ENCODE data around the gene BAIAP2L2.

The BAIAP2L2 gene

GRCh38 chr22:38077096-38077495 lies 33.4 kb downstream of the BAIAP2L2 start:
- Histone ChIP-seq H3K36me3 (ENCODE audit: control insufficient read depth, low read length) (no peaks in the 10 kb centered on the region), H3K4me1 (ENCODE audit: control insufficient read depth, low read length) (no peaks in the 10 kb centered on the region), H3K4me3 (ENCODE audit: low read length) (no peak overlapping the region), H3K27me3 (ENCODE audit: control insufficient read depth, low read length) (peaks cover 7% of the 10 kb centered on the region), H3K9me3 (ENCODE audit: control insufficient read depth, insufficient read depth, low read length) (no peaks in the 10 kb centered on the region), H3F3A (ENCODE audit: control insufficient read depth, insufficient read depth) (no peaks in the 10 kb centered on the region), H3K4me2 (ENCODE audit: low read length) (no peak overlapping the region), H3K9me2 (replicated peaks; ENCODE audit: control insufficient read depth, low read length) (no peaks in the 10 kb centered on the region), H4K20me1 (ENCODE audit: control insufficient read depth, insufficient read depth, low read depth, low read length) (no peaks in the 10 kb centered on the region), H3K79me2 (ENCODE audit: control insufficient read depth, low read length) (no peaks in the 10 kb centered on the region), H3K27ac (ENCODE audit: low read depth, low read length) (no peak overlapping the region)
- no peak for TF ChIP-seq EZH2phosphoT487 (IDR thresholded peaks at IDR 0.05; ENCODE audit: borderline replicate concordance, low read length)
- TF ChIP-seq, protein P1, sequence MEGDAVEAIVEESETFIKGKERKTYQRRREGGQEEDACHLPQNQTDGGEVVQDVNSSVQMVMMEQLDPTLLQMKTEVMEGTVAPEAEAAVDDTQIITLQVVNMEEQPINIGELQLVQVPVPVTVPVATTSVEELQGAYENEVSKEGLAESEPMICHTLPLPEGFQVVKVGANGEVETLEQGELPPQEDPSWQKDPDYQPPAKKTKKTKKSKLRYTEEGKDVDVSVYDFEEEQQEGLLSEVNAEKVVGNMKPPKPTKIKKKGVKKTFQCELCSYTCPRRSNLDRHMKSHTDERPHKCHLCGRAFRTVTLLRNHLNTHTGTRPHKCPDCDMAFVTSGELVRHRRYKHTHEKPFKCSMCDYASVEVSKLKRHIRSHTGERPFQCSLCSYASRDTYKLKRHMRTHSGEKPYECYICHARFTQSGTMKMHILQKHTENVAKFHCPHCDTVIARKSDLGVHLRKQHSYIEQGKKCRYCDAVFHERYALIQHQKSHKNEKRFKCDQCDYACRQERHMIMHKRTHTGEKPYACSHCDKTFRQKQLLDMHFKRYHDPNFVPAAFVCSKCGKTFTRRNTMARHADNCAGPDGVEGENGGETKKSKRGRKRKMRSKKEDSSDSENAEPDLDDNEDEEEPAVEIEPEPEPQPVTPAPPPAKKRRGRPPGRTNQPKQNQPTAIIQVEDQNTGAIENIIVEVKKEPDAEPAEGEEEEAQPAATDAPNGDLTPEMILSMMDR (IDR thresholded peaks at IDR 0.05; ENCODE audit: low read depth, low read length, poor library complexity, severe bottlenecking): no peak

- H3F3A ChIP-seq (ENCODE audit: control insufficient read depth, insufficient read depth): no peaks in the 10 kb centered on the region
- H3K36me3 ChIP-seq (ENCODE audit: control insufficient read depth, low read length): no peaks in the 10 kb centered on the region
- H3K79me2 ChIP-seq (ENCODE audit: control insufficient read depth, low read length): no peaks in the 10 kb centered on the region
- no peaks in the 10 kb centered on the region for H4K20me1 ChIP-seq (ENCODE audit: control insufficient read depth, insufficient read depth, low read depth, low read length)
- H3K9me2 ChIP-seq (replicated peaks; ENCODE audit: control insufficient read depth, low read length): no peaks in the 10 kb centered on the region
- no peak overlapping the region for H3K4me3 ChIP-seq (ENCODE audit: low read length)
- no peaks in the 10 kb centered on the region for H3K4me1 ChIP-seq (ENCODE audit: control insufficient read depth, low read length)
- no peaks in the 10 kb centered on the region for H3K27me3 ChIP-seq (ENCODE audit: control insufficient read depth, low read length)
- TF ChIP-seq EZH2phosphoT487 (IDR thresholded peaks at IDR 0.05; ENCODE audit: borderline replicate concordance, low read length): no peak
- TF ChIP-seq, protein P1 (IDR thresholded peaks at IDR 0.05; ENCODE audit: low read depth, low read length, poor library complexity, severe bottlenecking): no peak
- H3K9me3 ChIP-seq (ENCODE audit: control insufficient read depth, insufficient read depth, low read length): no peaks in the 10 kb centered on the region
- no peak overlapping the region for H3K27ac ChIP-seq (ENCODE audit: low read depth, low read length)
- H3K4me2 ChIP-seq (ENCODE audit: low read length): no peak overlapping the region
Observed at GRCh38 chr22:38075961-38076360, 34.5 kb downstream of the BAIAP2L2 start.

- Histone ChIP-seq H3K4me2 (ENCODE audit: low read length) (no peak overlapping the region), H3K27me3 (ENCODE audit: control insufficient read depth, low read length) (no peaks in the 10 kb centered on the region), H3K36me3 (ENCODE audit: control insufficient read depth, low read length) (no peaks in the 10 kb centered on the region), H3K9me2 (replicated peaks; ENCODE audit: control insufficient read depth, low read length) (no peaks in the 10 kb centered on the region), H3K79me2 (ENCODE audit: control insufficient read depth, low read length) (no peaks in the 10 kb centered on the region), H3K27ac (ENCODE audit: low read depth, low read length) (no peak overlapping the region), H3F3A (ENCODE audit: control insufficient read depth, insufficient read depth) (no peaks in the 10 kb centered on the region), H3K9me3 (ENCODE audit: control insufficient read depth, insufficient read depth, low read length) (no peaks in the 10 kb centered on the region), H3K4me1 (ENCODE audit: control insufficient read depth, low read length) (no peaks in the 10 kb centered on the region), H3K4me3 (ENCODE audit: low read length) (no peak overlapping the region), H4K20me1 (ENCODE audit: control insufficient read depth, insufficient read depth, low read depth, low read length) (no peaks in the 10 kb centered on the region)
- TF ChIP-seq, protein P1 (IDR thresholded peaks at IDR 0.05; ENCODE audit: low read depth, low read length, poor library complexity, severe bottlenecking): no peak
- no peak for TF ChIP-seq EZH2phosphoT487 (IDR thresholded peaks at IDR 0.05; ENCODE audit: borderline replicate concordance, low read length)
Observed at GRCh38 chr22:38075105-38075825, 35.2 kb downstream of the BAIAP2L2 start.

All from DOHH2 (cell line).